Loucy (cell line): ENCODE measurements around the gene MRE11.

Experiments used
- H2AFZ ChIP-seq: fragments of 200-600 bp; sonication (generic); 2 replicates; pipeline ENCODE4 v1.6.0; 2016; ENCODE audit warnings: antibody characterized with exemption, mild to moderate bottlenecking, low read length, moderate library complexity
- H3F3A ChIP-seq: fragments of 200-600 bp; 2 replicates; pipeline ENCODE4 v1.6.0; 2016; ENCODE audit warnings: antibody characterized with exemption, low read depth, mild to moderate bottlenecking
- H3K27me3 ChIP-seq: fragments of 200-600 bp; sonication (generic); 2 replicates; pipeline ENCODE4 v1.6.1; 2014; ENCODE audit warnings: low read length, mild to moderate bottlenecking; ENCODE audit not compliant: insufficient read depth, poor library complexity, severe bottlenecking
- H3K36me3 ChIP-seq: fragments of 200-600 bp; sonication (generic); 2 replicates; pipeline ENCODE4 v1.6.1; 2016; ENCODE audit warnings: low read length; ENCODE audit not compliant: insufficient read depth
- H3K4me1 ChIP-seq: fragments of 200-600 bp; sonication (generic); 2 replicates; pipeline ENCODE4 v1.5.1; 2014; ENCODE audit warnings: low read length, mild to moderate bottlenecking; ENCODE audit not compliant: insufficient read depth, poor library complexity, severe bottlenecking
- H3K4me2 ChIP-seq: fragments of 200-600 bp; sonication (generic); 2 replicates; pipeline ENCODE4 v1.6.0; 2014; ENCODE audit warnings: antibody characterized with exemption, low read length, low read depth, mild to moderate bottlenecking; ENCODE audit not compliant: poor library complexity, severe bottlenecking
- H3K4me3 ChIP-seq: fragments of 200-600 bp; sonication (generic); 2 replicates; pipeline ENCODE4 v1.5.1; 2014; ENCODE audit warnings: low read length, mild to moderate bottlenecking, mixed read lengths; ENCODE audit not compliant: poor library complexity, severe bottlenecking
- H3K79me2 ChIP-seq: fragments of 200-600 bp; sonication (generic); 2 replicates; pipeline ENCODE4 v1.6.1; 2014; ENCODE audit warnings: low read length; ENCODE audit not compliant: insufficient read depth
- H3K9ac ChIP-seq: fragments of 200-600 bp; sonication (generic); 2 replicates; pipeline ENCODE4 v1.6.0; 2014; ENCODE audit warnings: mild to moderate bottlenecking, low read depth, low read length, moderate library complexity; ENCODE audit not compliant: poor library complexity, severe bottlenecking
- H3K9me2 ChIP-seq: fragments of 200-600 bp; sonication (generic); replicated peaks from 2 replicates; pipeline ENCODE4 v1.6.1; 2016; ENCODE audit warnings: low read depth, low read length, mixed read lengths
- H3K9me3 ChIP-seq: fragments of 200-600 bp; sonication (generic); 2 replicates; pipeline ENCODE4 v1.6.1; 2014; ENCODE audit warnings: mild to moderate bottlenecking, antibody characterized with exemption, low read length, low read depth; ENCODE audit not compliant: insufficient read depth
- H4K20me1 ChIP-seq: fragments of 200-600 bp; sonication (generic); 2 replicates; pipeline ENCODE4 v1.6.0; 2014; ENCODE audit warnings: antibody characterized with exemption, low read length, mild to moderate bottlenecking; ENCODE audit not compliant: insufficient read depth, poor library complexity, severe bottlenecking
- EZH2phosphoT487 ChIP-seq: fragments of 200-600 bp; IDR thresholded peaks from 2 replicates; pipeline ENCODE4 v1.6.1; 2018; ENCODE audit warnings: antibody characterized with exemption, mild to moderate bottlenecking, moderate library complexity, borderline replicate concordance
- TF ChIP-seq, protein P1 (sequence below): fragments of 200-600 bp; sonication (generic); conservative IDR thresholded peaks from 2 replicates; pipeline ENCODE4 v1.5.1; 2014; ENCODE audit warnings: mild to moderate bottlenecking, antibody characterized with exemption, low read length

MRE11 gene

DNA sequence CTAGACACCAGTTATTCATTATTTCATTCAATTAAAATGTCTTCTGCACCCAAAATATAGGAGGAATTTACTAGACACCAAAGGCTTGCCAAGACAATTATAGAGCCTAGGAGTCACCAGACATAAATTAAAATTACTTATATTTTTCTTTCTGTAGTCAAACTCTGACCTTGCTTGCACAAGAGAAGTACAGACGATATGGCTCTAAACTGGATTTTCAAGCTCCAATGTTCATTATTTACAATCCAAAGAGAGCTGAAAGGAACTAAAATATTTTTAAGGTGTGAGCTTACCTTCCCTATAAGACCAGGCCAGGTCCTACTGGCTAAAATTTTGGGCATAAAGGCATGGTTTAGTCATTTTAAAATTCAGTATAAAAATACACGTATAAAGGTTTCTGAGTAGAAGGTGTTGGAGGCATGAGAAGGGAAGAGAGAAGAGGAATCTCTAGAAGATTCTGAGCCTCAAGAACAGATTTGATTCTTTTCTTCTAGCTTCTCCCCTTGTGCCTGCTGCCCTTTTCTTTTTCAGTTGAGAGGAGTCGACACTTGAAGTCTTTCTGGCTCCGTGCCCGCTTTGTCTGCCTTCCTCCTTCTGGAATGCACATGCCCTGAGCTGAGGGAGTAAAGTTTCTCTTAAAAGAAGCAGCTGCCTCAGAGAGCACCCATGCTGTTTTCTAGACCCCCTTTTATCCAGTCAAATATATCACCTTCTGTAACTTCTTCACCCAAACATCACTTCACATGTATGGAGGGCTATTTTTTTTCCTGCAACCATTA, 32.1 kb upstream of the MRE11 start:
- TF ChIP-seq, protein P1, sequence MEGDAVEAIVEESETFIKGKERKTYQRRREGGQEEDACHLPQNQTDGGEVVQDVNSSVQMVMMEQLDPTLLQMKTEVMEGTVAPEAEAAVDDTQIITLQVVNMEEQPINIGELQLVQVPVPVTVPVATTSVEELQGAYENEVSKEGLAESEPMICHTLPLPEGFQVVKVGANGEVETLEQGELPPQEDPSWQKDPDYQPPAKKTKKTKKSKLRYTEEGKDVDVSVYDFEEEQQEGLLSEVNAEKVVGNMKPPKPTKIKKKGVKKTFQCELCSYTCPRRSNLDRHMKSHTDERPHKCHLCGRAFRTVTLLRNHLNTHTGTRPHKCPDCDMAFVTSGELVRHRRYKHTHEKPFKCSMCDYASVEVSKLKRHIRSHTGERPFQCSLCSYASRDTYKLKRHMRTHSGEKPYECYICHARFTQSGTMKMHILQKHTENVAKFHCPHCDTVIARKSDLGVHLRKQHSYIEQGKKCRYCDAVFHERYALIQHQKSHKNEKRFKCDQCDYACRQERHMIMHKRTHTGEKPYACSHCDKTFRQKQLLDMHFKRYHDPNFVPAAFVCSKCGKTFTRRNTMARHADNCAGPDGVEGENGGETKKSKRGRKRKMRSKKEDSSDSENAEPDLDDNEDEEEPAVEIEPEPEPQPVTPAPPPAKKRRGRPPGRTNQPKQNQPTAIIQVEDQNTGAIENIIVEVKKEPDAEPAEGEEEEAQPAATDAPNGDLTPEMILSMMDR: no peak
- TF ChIP-seq EZH2phosphoT487: no peak
- Histone ChIP-seq H3K4me3 (no peak overlapping the region), H3F3A (no peaks in the 10 kb centered on the region), H3K4me2 (no peak overlapping the region), H3K27me3 (no peaks in the 10 kb centered on the region), H3K9ac (no peak overlapping the region), H4K20me1 (no peaks in the 10 kb centered on the region), H3K4me1 (no peaks in the 10 kb centered on the region), H3K9me2 (no peaks in the 10 kb centered on the region), H3K9me3 (no peaks in the 10 kb centered on the region), H3K79me2 (no peaks in the 10 kb centered on the region), H2AFZ (0 out of 2 replicates have a peak overlapping the region, but pooled peaks have one; percentile 9), H3K36me3 (no peaks in the 10 kb centered on the region)

DNA sequence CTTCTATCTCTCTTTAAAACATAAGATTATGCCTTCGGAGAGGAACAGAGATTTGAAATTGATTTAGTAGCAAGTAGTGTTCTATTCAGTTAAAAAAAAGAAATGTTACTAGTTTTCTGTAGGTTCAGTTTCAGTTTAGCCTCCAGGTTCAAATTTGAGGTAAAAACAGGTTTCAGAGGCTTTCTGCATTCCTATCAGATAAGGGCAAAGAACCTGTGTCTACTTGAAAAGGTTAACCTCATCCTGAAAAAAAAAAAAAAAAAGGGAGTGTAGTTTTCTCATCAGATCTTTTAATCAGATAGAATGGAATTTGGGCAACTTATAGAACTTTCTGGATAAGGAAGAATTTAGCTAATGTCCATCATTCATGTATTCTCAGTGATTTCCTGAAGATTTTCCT, 30.7 kb upstream of the MRE11 start:
- H3K79me2 ChIP-seq: no peaks in the 10 kb centered on the region
- no peaks in the 10 kb centered on the region for H3K27me3 ChIP-seq
- H3F3A ChIP-seq: no peaks in the 10 kb centered on the region
- no peak overlapping the region for H3K4me2 ChIP-seq
- H3K9ac ChIP-seq: no peak overlapping the region
- no peaks in the 10 kb centered on the region for H3K36me3 ChIP-seq
- no peaks in the 10 kb centered on the region for H3K4me1 ChIP-seq
- TF ChIP-seq, protein P1: no peak
- no peak for TF ChIP-seq EZH2phosphoT487
- no peaks in the 10 kb centered on the region for H3K9me3 ChIP-seq
- no peaks in the 10 kb centered on the region for H3K9me2 ChIP-seq
- H4K20me1 ChIP-seq: no peaks in the 10 kb centered on the region
- no peak overlapping the region for H2AFZ ChIP-seq
- no peak overlapping the region for H3K4me3 ChIP-seq

DNA sequence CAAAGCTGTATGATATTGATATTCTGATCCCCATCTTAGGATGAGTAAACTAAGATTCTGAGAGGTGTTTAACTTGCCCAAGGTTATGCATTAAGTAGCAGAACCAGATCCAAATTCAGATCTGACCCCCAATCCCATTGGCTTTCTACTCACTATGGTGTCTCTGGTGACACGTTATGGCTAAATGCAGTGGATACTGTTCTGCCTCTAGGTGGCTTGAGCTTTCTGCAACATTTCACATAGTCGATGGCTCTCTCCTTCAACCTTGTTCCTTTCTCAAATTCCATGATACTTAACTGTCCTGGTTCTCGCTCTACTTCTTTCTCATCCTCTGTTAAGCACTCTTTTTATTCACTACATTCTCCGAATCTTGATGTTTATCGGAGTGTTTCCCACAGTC, 28.0 kb upstream of the MRE11 start:
- H3K9ac ChIP-seq: no peak overlapping the region
- H4K20me1 ChIP-seq: no peaks in the 10 kb centered on the region
- H3K4me3 ChIP-seq: no peak overlapping the region

More for the DNA sequence above, 28.0 kb upstream of the MRE11 start:
- H3K27me3 ChIP-seq: no peaks in the 10 kb centered on the region
- H3K79me2 ChIP-seq: no peaks in the 10 kb centered on the region
- H3K9me2 ChIP-seq: no peaks in the 10 kb centered on the region
- no peaks in the 10 kb centered on the region for H3K4me1 ChIP-seq
- no peaks in the 10 kb centered on the region for H3K9me3 ChIP-seq
- H2AFZ ChIP-seq: no peak overlapping the region
- H3F3A ChIP-seq: no peaks in the 10 kb centered on the region
- H3K36me3 ChIP-seq: no peaks in the 10 kb centered on the region
- H3K4me2 ChIP-seq: no peak overlapping the region
- no peak for TF ChIP-seq EZH2phosphoT487
- TF ChIP-seq, protein P1: peak; percentile 67
